Measurements from ENCODE around the gene SLC6A18.

- TF ChIP-seq CTCF (IDR thresholded peaks at IDR 0.05; ENCODE audit: insufficient read depth, low read length, poor library complexity, severe bottlenecking) = no peak
- TF ChIP-seq EZH2phosphoT487 (conservative IDR thresholded peaks at IDR 0.05; ENCODE audit: low read length) = no peak
Observed at GRCh38 chr5:1249366-1250280, 24.4 kb downstream of the SLC6A18 start.

All from SU-DHL-6 (cell line).